T-helper 9 cell (primary cell): Measurements from ENCODE around the gene SLC25A42.
"Not testable (repeated sequence)": the region's sequence is repeated elsewhere in the genome, so short reads cannot be mapped to it uniquely, and the experiment has no call there.

Experiments
- DNase-seq: peaks from one replicate; pipeline ENCODE4 v3.0.0-alpha.2; 2020

Gene SLC25A42

DNA sequence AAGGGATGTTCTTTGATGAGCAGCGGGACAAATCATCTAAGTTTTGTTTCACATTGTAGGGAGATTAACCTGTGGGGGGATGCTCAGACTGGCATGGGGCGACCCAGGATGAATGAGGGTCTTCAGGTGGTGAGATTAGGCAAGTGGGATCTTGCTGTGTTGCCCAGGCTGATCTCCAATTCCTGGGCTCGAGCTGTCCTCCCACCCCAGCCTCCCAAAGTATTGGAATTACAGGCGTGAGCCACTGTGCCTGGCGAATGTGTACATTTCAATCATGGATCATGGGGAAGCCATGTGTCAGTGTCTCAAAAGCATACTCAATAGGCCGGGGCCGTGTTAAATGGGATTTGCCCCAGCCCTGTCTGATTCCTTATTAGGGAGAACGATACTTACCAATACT is 8.1 kb downstream of the SLC25A42 start:
- no peak for DNase-seq

DNA sequence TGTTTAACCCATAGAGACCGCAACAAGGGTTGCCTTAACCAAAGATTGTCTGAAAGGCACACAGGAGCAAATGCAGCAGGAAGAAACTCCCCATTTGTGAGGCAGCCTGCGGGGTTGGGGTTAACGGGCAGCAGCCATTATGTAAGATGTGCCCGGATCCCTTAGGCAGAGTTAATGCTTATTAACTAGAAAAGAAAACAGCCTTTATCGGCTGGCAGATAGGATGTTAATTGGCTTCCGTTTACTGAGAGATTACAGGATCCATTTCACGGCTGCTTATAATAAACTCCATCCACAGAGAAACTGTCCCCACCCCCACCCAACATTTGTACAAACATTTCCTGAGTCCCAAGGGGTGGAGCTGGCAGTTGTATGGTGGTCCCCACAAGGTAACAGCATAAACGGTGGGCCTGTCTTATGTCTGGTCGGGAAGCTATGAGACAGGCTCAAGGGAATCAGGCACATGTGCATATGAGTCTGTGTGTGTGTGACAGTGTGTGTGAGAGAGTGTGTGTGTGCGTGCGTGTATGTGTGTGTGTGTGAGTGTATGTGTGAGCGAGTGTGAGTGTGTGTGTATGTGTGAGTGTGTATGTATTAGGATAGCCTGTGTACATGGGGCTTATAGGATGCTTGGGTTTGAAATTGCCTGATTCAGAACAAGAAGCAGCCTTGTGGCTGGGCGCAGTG is 10.5 kb downstream of the SLC25A42 start:
- no peak for DNase-seq

- DNase-seq: no peak
Measured at GRCh38 chr19:19075126-19075525, 11.3 kb downstream of the SLC25A42 start.

GRCh38 chr19:19076476-19076875 is 12.7 kb downstream of the SLC25A42 start:
- DNase-seq: no peak

DNA sequence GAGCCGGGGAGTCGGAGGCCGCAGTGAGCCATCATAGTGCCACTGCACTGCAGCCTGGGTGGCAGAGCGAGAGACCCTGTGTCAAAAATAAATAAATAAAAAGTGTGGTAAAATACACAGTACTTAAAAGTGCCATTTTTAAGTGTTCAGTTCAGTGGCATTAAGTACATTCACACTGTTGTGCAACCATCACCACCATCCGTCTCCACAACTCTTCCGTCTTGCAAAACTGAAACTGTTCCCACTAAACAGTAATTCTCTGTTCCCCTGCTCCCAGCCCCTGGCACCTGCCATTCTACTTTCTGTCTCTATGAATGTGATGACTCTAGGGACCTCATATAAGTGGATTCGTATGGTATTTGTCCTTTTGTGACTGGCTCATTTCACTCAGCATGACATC is 13.3 kb downstream of the SLC25A42 start:
- DNase-seq: no peak

- DNase-seq: no peak
Measured at GRCh38 chr19:19078801-19079200, 15.0 kb downstream of the SLC25A42 start.

DNA sequence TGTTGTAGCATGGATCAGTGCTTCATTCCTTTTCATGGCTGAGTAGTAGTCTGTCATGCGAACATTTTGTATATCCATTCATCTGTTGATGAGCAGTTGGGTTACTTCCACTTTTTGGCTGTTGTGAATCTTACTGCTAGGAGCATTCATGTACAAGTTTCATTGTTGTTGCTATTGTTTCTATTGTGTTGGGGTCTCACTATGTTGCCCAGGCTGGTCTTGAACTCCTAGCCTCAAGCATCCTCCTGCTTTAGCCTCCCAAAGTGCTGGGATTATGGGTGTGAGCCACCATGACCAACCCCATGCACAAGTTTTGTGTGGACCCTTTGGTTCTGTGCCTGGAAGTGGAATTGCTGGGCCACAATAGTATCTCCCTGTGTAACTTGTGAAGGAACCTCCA is 15.8 kb downstream of the SLC25A42 start:
- no peak for DNase-seq

DNA sequence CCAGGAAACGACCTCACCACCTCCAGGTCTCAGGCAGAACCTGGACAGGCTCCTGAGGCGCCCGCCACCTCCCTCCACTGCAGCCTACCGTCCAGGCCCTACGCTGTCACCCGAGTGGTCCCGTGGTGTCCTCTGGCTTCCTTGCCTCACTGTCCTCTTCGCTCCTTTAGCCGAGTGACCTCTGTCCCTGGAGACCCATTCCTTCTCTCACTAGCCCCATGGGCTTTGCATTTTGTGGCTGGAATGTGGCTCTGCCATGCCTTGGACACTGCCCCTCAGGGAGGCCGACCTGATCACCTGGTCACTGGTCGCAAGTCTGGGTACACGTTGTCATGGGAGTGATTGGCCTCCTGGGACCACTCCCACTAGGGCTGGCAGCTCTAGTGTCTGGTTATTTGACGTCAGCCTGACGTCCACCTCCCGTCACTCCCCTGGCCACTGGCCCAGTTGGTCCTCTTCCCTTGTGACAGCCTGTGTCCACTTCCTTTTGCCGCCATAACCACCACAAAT is 17.9 kb downstream of the SLC25A42 start:
- DNase-seq: no peak

DNA sequence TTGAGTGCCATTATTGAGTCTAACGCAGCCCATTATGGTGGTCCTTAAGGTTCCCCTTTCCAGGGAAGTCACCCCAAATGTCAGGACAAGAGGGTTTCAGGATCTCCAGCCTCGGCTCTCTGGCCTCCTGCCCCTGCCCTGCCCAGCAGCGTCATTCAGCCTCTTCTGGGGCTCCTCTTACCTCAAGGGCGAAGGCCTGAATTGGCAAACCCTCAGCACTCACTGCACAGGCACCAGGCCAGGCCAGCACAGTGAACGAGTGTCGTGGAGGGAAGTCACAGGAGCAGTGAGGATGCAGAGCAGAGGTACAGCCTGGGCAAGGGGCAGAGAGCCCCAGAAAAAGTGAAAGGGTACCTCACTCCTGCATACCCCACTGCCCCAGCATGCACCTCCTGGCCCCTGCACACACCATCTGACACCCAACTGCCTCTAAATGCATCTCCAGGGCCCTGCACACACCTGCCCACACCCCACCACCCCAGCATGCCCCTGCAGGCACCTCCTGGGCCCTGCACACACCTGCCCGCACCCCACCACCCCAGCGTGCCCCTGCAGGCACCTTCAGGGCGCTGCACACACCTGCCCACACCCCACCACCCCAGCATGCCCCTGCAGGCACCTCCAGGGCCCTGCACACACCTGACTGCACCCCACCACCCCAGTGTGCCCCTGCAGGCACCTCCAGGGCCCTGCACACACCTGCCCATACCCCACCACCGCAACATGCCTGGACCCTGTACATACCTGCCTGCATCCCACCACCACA is 19.8 kb downstream of the SLC25A42 start:
- DNase-seq: no peak

- no peak for DNase-seq
Measured at GRCh38 chr19:19087676-19088075, 23.9 kb downstream of the SLC25A42 start.

DNA sequence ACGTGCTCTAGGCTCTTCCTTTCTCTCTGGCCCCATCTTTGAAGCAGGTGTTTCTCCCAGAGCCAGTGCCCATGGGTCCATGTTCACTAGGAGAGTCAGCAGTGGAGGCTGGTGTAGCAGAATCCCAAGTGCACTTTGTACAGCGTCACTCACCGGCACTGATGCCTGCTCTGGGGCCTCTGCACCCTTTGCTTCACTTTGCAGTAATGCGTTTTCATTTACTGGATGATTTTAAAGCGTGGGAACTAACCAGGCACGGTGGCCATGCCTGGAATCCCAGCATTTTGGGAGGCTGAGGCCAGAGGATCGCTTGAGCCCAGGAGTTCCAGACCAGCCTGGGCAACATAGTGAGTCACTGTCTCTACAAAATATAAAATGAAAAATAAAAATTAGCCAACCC is 30.7 kb downstream of the SLC25A42 start:
- no peak for DNase-seq

DNA sequence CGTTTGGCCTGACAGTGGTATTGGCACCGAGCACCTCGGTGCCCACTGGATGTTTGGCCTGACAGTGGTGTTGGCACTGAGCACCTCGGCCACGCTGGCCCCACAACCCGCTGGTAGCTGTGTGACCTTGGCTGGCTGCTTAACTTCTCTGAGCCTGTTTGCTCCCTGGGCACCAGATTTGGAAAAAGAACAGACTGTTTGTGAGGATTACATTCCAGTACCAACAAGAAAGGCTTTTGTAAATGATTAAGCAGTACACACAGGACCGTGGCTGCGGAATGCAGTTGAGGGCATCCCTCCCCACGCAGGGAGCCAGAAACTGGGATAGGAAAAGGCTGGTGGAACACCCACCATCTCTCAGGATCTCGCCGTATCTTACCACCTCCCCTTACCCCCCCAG is 31.9 kb downstream of the SLC25A42 start:
- no peak for DNase-seq

DNA sequence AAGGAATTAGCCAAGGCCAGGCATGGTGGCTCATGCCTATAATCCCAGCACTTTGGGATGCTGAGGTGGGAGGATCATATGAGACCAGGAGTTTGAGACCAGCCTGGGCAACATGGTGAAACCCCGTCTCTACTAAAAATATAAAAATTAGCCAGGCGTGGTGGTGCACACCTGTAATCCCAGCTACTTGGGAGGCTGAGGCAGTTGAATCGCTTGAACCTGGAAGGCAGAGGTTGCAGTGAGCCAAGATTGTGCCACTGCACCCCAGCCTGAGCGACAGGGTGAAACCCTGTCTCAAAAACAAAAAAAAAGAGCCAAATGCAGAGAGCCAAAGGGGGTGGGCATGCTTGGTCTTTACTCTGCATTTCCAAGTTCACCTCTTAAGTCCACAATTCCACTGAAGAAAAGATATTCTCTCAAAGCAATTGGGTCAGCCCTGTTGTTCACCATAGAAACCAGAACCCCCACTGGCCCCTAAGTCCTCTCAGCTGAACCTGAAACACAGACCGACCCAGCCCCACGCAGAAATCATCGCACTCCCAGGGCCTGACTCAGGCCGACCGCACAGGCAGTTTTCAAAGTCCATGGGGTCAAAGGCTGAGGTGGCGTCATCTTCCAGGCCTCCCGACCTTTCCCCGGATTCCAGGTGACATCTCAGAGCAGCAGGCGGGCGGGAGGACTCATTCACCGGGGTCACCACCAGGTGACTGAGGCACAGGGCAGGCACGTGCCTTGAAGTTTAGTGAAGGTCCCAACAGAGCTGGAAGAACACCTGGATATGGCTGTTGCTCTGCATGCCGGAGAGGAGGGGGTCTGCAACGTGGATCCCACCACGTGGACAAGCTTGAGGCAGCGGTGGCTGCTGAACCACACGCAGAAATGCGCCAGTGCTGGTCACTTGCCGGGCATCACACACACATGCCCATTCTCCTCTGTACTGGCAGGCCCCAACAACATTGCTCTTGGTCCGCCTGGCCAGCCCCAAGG is 33.1 kb downstream of the SLC25A42 start:
- no peak for DNase-seq

GRCh38 chr19:19098084-19098702 is 34.4 kb downstream of the SLC25A42 start:
- no peak for DNase-seq

DNA sequence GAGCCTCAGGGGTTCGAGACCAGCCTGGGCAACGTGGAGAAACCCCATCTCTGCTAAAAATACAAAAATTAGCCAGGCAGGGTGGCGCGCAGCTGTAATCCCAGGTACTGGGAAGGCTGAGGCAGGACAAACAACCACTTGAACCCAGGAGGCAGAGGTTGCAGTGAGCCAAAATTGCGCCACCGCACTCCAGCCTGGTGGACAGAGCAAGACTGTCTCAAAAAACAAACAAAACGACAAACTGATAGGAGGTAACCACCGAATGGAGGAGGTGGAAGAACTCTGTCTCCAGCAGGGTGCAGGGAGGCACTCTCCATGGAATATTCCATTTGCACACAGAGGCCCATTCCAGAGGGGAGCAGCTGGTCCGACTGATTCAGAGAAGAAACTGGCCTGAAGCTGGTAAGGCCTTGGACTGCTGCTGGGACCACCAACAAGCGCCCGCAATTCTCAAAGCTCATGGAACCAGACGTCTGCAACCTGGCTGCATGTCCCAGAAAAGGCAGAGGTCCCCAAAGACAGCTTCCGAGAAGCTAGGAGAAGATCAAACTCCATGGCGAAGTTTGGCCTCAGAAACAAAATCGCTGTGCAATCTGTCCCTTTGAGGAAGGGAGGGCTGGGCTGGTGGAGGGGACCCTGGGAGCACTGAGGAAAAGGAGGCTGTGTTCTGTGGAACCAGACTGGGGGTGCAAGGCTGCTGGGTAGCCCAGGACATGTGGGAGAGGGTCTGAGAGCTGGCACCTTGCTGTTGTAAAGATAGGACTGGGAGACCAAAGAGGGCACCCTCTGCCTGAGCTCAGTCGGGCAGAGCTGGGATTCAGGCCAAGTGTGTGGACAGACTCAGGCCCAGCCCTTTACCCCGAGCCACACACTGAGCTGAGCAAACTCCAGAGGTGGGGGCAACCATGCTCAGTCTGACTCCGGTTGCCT is 35.2 kb downstream of the SLC25A42 start:
- no peak for DNase-seq

- no peak for DNase-seq
Measured at GRCh38 chr19:19101540-19101939, 37.7 kb downstream of the SLC25A42 start.

GRCh38 chr19:19102566-19102965 is 38.8 kb downstream of the SLC25A42 start:
- DNase-seq: not testable (repeated sequence)

DNA sequence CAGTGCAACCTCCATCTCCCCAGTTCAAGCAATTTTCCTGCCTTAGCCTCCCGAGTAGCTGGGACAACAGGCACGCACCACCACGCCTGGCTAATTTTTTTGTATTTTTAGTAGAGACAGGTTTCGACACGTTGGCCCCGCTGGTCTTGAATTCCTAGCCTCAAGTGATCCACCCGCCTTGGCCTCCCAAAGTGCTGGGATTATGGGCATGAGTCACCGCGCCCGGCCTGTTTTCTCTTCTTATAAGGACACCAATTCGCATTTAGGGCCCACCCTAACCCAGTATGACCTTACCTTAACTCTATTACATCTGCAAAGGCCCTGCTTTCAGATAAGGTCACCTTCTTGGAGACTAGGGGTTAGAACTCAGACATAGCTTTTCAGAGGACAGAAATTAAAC is 39.4 kb downstream of the SLC25A42 start:
- DNase-seq: no peak

- no peak for DNase-seq
Measured at GRCh38 chr19:19105365-19106055, 41.7 kb downstream of the SLC25A42 start.

DNA sequence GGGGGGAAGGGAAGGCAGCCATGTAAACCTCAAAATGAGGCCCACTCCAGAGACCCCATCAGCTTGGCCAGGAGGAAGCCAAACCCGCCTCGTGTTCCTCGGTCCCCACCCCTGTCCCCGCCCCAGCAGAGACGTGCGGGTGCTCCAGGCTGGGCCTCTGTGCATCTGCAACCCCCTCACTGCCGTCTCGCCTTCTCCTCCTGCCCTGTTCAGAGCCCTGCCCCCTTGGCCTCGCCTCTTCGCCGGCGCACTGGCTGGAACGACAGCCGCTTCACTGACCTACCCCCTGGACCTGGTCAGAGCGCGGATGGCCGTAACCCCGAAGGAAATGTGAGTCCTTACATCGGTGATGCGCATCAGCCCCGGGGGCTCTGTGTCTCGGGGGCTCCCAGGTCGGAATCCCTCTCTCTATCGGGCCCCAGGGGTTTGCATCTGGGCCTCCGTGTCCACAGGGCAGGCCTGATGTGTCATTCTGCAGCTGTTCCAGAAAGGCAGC is 42.3 kb downstream of the SLC25A42 start:
- DNase-seq: no peak

DNA sequence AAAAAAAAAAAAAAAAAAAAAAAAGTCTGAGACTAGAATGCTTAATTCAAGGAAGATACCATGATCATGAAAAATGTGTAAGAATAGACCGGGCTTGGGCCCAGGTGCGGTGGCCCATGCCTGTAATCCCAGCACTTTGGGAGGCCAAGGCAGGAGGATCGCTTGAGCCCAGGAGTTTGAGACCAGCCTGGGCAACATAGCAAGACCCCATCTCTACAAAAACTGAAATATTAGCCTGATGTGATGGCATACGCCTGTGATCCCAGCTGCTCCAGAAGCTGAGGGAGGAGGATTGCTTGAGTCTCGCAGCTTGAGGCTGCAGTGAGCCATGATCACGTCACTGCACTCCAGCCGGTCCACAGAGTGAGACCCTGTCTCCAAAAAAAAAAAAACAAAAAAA is 43.1 kb downstream of the SLC25A42 start:
- not testable (repeated sequence) for DNase-seq
